ENCODE results near the gene TNFSF12. TPM values are rescaled to one million over a fixed set of nuclear protein-coding genes. Genes with fewer than 3 reads are reported as not detected.

The TNFSF12 gene
- total and polyA plus RNA-seq, 7 donors = 18.0 to 122 (median 60.1) TPM

GRCh38 chr17:7588553-7589203, 39.8 kb downstream of the TNFSF12 start:
- TF ChIP-seq POLR2AphosphoS5 (IDR thresholded peaks at IDR 0.05) (no peak), CTCF (IDR thresholded peaks at IDR 0.05) (no peak), POLR2A (IDR thresholded peaks at IDR 0.05) (no peak), EP300 (IDR thresholded peaks at IDR 0.05) (no peak)
- H3K4me1 ChIP-seq = peaks cover 0 to 49% (median 42%) of the 10 kb centered on the region in 4 donors

GRCh38 chr17:7589204-7589868, 40.5 kb downstream of the TNFSF12 start:
- Histone ChIP-seq H3K9me3 (no peaks in the 10 kb centered on the region), H3K27me3 (no peaks in the 10 kb centered on the region), H3K27ac (peak overlapping the region; percentile 82 to 90 (median 86)), H3K4me3 (peak overlapping the region; percentile 61 to 73 (median 69)), H3K36me3 (peaks cover 26 to 46% (median 35%) of the 10 kb centered on the region in 4 donors), H3K4me1 (peaks cover 0 to 46% (median 39%) of the 10 kb centered on the region in 4 donors)
- TF ChIP-seq CTCF (IDR thresholded peaks at IDR 0.05) (peak; percentile 72 to 89 (median 88)), POLR2A (IDR thresholded peaks at IDR 0.05) (peak in 1 of 2 donors; percentile 13), POLR2AphosphoS5 (IDR thresholded peaks at IDR 0.05) (peak; percentile 15 to 75 (median 62)), EP300 (IDR thresholded peaks at IDR 0.05) (no peak)
- intact Hi-C loops (cut with DNase I) = loop anchor here (2.0 to 10.0 kb wide), 3 partner anchors 75 to 265 kb away; partner anchors contain the start of genes CYB5D1, KCTD11, NAA38 and TMEM88
- 33 to 36% methylated on average over 56 of the region's 56 CpGs for WGBS, 2 donors
- DNase-seq = peak; percentile 94

More at GRCh38 chr17:7588553-7589203, 39.8 kb downstream of the TNFSF12 start:
- H3K4me3 ChIP-seq = peak overlapping the region; percentile 61 to 73 (median 69)
- H3K36me3 ChIP-seq = peaks cover 19 to 39% (median 28%) of the 10 kb centered on the region in 4 donors
- H3K9me3 ChIP-seq = no peaks in the 10 kb centered on the region
- intact Hi-C loops (cut with DNase I) = loop anchor here (2.0 to 10.0 kb wide), 3 partner anchors 74 to 266 kb away; partner anchors contain the start of genes CYB5D1, KCTD11, NAA38 and TMEM88
- peak overlapping the region; percentile 82 to 90 (median 86) for H3K27ac ChIP-seq
- WGBS, 2 donors = 81 to 87% methylated on average over 30 of the region's 30 CpGs
- DNase-seq = no peak
- no peaks in the 10 kb centered on the region for H3K27me3 ChIP-seq

GRCh38 chr17:7589891-7590691, 41.2 kb downstream of the TNFSF12 start, which contains the start of gene SOX15:
SOX15 (minus strand) TSS chr17:7590094; CDS start chr17:7589676, 418 bp downstream.
- H3K36me3 ChIP-seq = peaks cover 30 to 53% (median 42%) of the 10 kb centered on the region in 4 donors

More at GRCh38 chr17:7589891-7590691, 41.2 kb downstream of the TNFSF12 start, which contains the start of gene SOX15:
- H3K27me3 ChIP-seq = no peaks in the 10 kb centered on the region
- H3K4me3 ChIP-seq = peak within 1 kb of the TSS; percentile 61 to 73 (median 69)
- 66 to 68% methylated on average over 24 of the region's 24 CpGs for WGBS, 2 donors
- intact Hi-C loops (cut with DNase I) = loop anchor here (2.0 to 10.0 kb wide), 3 partner anchors 75 to 265 kb away; partner anchors contain the start of genes CYB5D1, KCTD11, NAA38 and TMEM88
- H3K9me3 ChIP-seq = no peaks in the 10 kb centered on the region
- peak within 1 kb of the TSS; percentile 82 to 90 (median 86) for H3K27ac ChIP-seq
- DNase-seq = no peak
- H3K4me1 ChIP-seq = peaks cover 0 to 39% (median 32%) of the 10 kb centered on the region in 4 donors
- TF ChIP-seq POLR2A (IDR thresholded peaks at IDR 0.05) (no peak), EP300 (IDR thresholded peaks at IDR 0.05) (no peak), POLR2AphosphoS5 (IDR thresholded peaks at IDR 0.05) (no peak), CTCF (IDR thresholded peaks at IDR 0.05) (no peak)

All from sigmoid colon (tissue), 7 donors.